ENCODE measurements around the gene SLC16A7. TPM values are rescaled to one million over a fixed set of nuclear protein-coding genes. Genes with fewer than 3 reads are reported as not detected.
"Not testable (repeated sequence)": the region's sequence is repeated elsewhere in the genome, so short reads cannot be mapped to it uniquely, and the experiment has no call there.

SLC16A7 gene
- total RNA-seq, 6 experiments from 2014 or later, result 11.3 to 25.1 (median 20.5) TPM

- DNase-seq (no peak), ATAC-seq (no peak)
- no peaks in the 10 kb centered on the region for H3K36me3 ChIP-seq
- 93% methylated on average over 5 of the region's 8 CpGs for WGBS (ENCODE audit: insufficient coverage, low coverage, low lambda C conversion rate, missing lambda C conversion rate)
- H3K27ac ChIP-seq, result no peak overlapping the region
- TF ChIP-seq POLR2A (IDR thresholded peaks at IDR 0.05) (no peak), CTCF (IDR thresholded peaks at IDR 0.05) (no peak)
- no peaks in the 10 kb centered on the region for H3K9me3 ChIP-seq
- no peak overlapping the region for H3K4me3 ChIP-seq
- intact Hi-C loops (cut with DNase I), result no loop called here
- no peaks in the 10 kb centered on the region for H3K4me1 ChIP-seq
- H3K27me3 ChIP-seq, result no peaks in the 10 kb centered on the region
Observed at GRCh38 chr12:59744564-59744963, 148.7 kb downstream of the SLC16A7 start.

GRCh38 chr12:59751091-59751490 lies 155.3 kb downstream of the SLC16A7 start:
- H3K27ac ChIP-seq, H3K27me3 ChIP-seq: not testable (repeated sequence)

GRCh38 chr12:59761542-59761941 lies 165.7 kb downstream of the SLC16A7 start:
- no peak overlapping the region for H3K4me3 ChIP-seq
- TF ChIP-seq POLR2A (IDR thresholded peaks at IDR 0.05) (no peak), CTCF (IDR thresholded peaks at IDR 0.05) (no peak)
- H3K27me3 ChIP-seq, result no peaks in the 10 kb centered on the region
- H3K4me1 ChIP-seq, result no peaks in the 10 kb centered on the region
- intact Hi-C loops (cut with DNase I), result no loop called here
- H3K27ac ChIP-seq, result no peak overlapping the region
- DNase-seq (no peak), ATAC-seq (no peak)
- no peaks in the 10 kb centered on the region for H3K9me3 ChIP-seq
- no peaks in the 10 kb centered on the region for H3K36me3 ChIP-seq

More at GRCh38 chr12:59751091-59751490, 155.3 kb downstream of the SLC16A7 start:
- H3K4me3 ChIP-seq; DNase-seq; ATAC-seq; H3K9me3 ChIP-seq; intact Hi-C loops (cut with DNase I); H3K36me3 ChIP-seq; H3K4me1 ChIP-seq: not testable (repeated sequence)
- 100% methylated on average over 3 of the region's 19 CpGs for WGBS (ENCODE audit: insufficient coverage, low coverage, low lambda C conversion rate, missing lambda C conversion rate)

- no peaks in the 10 kb centered on the region for H3K27me3 ChIP-seq
- no peak for ATAC-seq
- no peaks in the 10 kb centered on the region for H3K9me3 ChIP-seq
- no peak for TF ChIP-seq POLR2A (IDR thresholded peaks at IDR 0.05)
- no peak for TF ChIP-seq CTCF (IDR thresholded peaks at IDR 0.05)
- intact Hi-C loops (cut with DNase I), result no loop called here
- H3K4me3 ChIP-seq, result no peak overlapping the region
- no peak for DNase-seq
- H3K27ac ChIP-seq, result no peak overlapping the region
- no peaks in the 10 kb centered on the region for H3K4me1 ChIP-seq
- no peaks in the 10 kb centered on the region for H3K36me3 ChIP-seq
Observed at GRCh38 chr12:59763835-59764234, 168.0 kb downstream of the SLC16A7 start.

GRCh38 chr12:59768031-59768430 lies 172.2 kb downstream of the SLC16A7 start:
- Histone ChIP-seq H3K36me3 (no peaks in the 10 kb centered on the region), H3K4me3 (no peak overlapping the region), H3K27ac (no peak overlapping the region), H3K9me3 (no peaks in the 10 kb centered on the region), H3K4me1 (no peaks in the 10 kb centered on the region), H3K27me3 (no peaks in the 10 kb centered on the region)
- intact Hi-C loops (cut with DNase I), result no loop called here
- TF ChIP-seq POLR2A (IDR thresholded peaks at IDR 0.05), result no peak
- TF ChIP-seq CTCF (IDR thresholded peaks at IDR 0.05), result no peak
- ATAC-seq (no peak), DNase-seq (no peak)
- WGBS (ENCODE audit: insufficient coverage, low coverage, low lambda C conversion rate, missing lambda C conversion rate), result 79% methylated on average over 3 of the region's 3 CpGs
